CD14-positive monocyte (primary cell): ENCODE data around the gene ANO7. TPM values are rescaled to one million over a fixed set of nuclear protein-coding genes. Genes with fewer than 3 reads are reported as not detected.

Experiments used
- DNase-seq, 3 donors: peaks; one replicate each; pipeline ENCODE4 v3.0.0-alpha.2; 2011 to 2022
- H2AFZ ChIP-seq: 2 replicates; pipeline ENCODE4 v1.6.0; 2012; ENCODE audit warnings: mild to moderate bottlenecking, low read depth, low read length, inconsistent platforms; ENCODE audit not compliant: insufficient read depth, poor library complexity, severe bottlenecking
- H3K27ac ChIP-seq, 2 donors: 1 replicate in 1 of 2; 2 replicates in 1 of 2; pipeline ENCODE4 v1.5.1; 2012 to 2013; ENCODE audit warnings: low read length in 2 of 2, control low read depth in 1 of 2, inconsistent platforms in 1 of 2, low read depth in 1 of 2, mild to moderate bottlenecking in 1 of 2
- H3K27me3 ChIP-seq, 2 donors: one replicate each; pipeline versions ENCODE4 v1.6.0 to v1.6.1; 2011 to 2013; ENCODE audit warnings: low read length in 2 of 2; ENCODE audit not compliant: control insufficient read depth in 2 of 2, insufficient read depth in 2 of 2
- H3K36me3 ChIP-seq, 2 donors: replicated peaks in 1 of 2; 1 replicate in 1 of 2; 2 replicates in 1 of 2; pipeline versions ENCODE4 v1.5.1 to v1.6.1; 2012 to 2013; ENCODE audit warnings: low read length in 2 of 2, control low read depth in 1 of 2, inconsistent platforms in 1 of 2, mild to moderate bottlenecking in 1 of 2; ENCODE audit not compliant: insufficient read depth in 2 of 2, control insufficient read depth in 1 of 2
- H3K4me1 ChIP-seq, 2 donors: 1 replicate in 1 of 2; 2 replicates in 1 of 2; pipeline versions ENCODE4 v1.5.1 to v1.6.1; 2012 to 2013; ENCODE audit warnings: low read length in 2 of 2, control low read depth in 1 of 2, inconsistent platforms in 1 of 2, mild to moderate bottlenecking in 1 of 2, moderate library complexity in 1 of 2; ENCODE audit not compliant: insufficient read depth in 2 of 2, control insufficient read depth in 1 of 2
- H3K4me2 ChIP-seq: replicated peaks from 2 replicates; pipeline ENCODE3; 2012; ENCODE audit warnings: low read length, moderate library complexity, mild to moderate bottlenecking; ENCODE audit not compliant: poor library complexity, severe bottlenecking; ENCODE audit errors: extremely low read depth
- H3K4me3 ChIP-seq, 3 experiments: fragments of 200-600 bp in 1 of 3; sonication (generic) in 1 of 3; replicated peaks in 1 of 3; 1 replicate in 2 of 3; 2 replicates in 1 of 3; pipeline ENCODE4 v1.5.1; 2011 to 2013; ENCODE audit warnings: low read length in 3 of 3, mild to moderate bottlenecking in 3 of 3, control low read depth in 2 of 3, low read depth in 2 of 3, inconsistent platforms in 1 of 3, moderate library complexity in 1 of 3
- H3K79me2 ChIP-seq: 2 replicates; pipeline ENCODE4 v1.6.0; 2012; ENCODE audit warnings: mild to moderate bottlenecking, control low read depth, inconsistent platforms, low read length, moderate library complexity; ENCODE audit not compliant: insufficient read depth
- H3K9ac ChIP-seq: 2 replicates; pipeline ENCODE4 v1.6.0; 2017; ENCODE audit warnings: low read length, mild to moderate bottlenecking; ENCODE audit not compliant: insufficient read depth, poor library complexity, severe bottlenecking
- H3K9me3 ChIP-seq, 2 donors: replicated peaks in 1 of 2; 1 replicate in 1 of 2; 2 replicates in 1 of 2; pipeline versions ENCODE4 v1.5.1 to v1.6.1; 2012 to 2013; ENCODE audit warnings: low read length in 2 of 2, control low read depth in 1 of 2; ENCODE audit not compliant: control insufficient read depth in 1 of 2, insufficient read depth in 1 of 2
- H4K20me1 ChIP-seq: 2 replicates; pipeline ENCODE4 v1.6.0; 2012; ENCODE audit warnings: mild to moderate bottlenecking, low read length, control low read depth, moderate library complexity; ENCODE audit not compliant: insufficient read depth
- H3K27ac Mint-ChIP-seq, 7 donors: one replicate each; pipeline ENCODE4 v1.8.0; 2020; ENCODE audit warnings: mild to moderate bottlenecking in 7 of 7, mixed read lengths in 7 of 7, moderate library complexity in 6 of 7, inconsistent platforms in 2 of 7
- H3K27me3 Mint-ChIP-seq, 3 donors: one replicate each; pipeline ENCODE4 v1.8.0; 2021 to 2022; ENCODE audit warnings: low read depth in 3 of 3, mild to moderate bottlenecking in 3 of 3, mixed read lengths in 3 of 3, moderate library complexity in 3 of 3, inconsistent platforms in 1 of 3
- H3K36me3 Mint-ChIP-seq, 2 donors: one replicate each; pipeline ENCODE4 v1.8.0; 2020; ENCODE audit warnings: mixed read lengths in 2 of 2, inconsistent platforms in 1 of 2, mild to moderate bottlenecking in 1 of 2
- H3K4me1 Mint-ChIP-seq: one replicate; pipeline ENCODE4 v1.8.0; 2020; ENCODE audit warnings: mild to moderate bottlenecking, mixed read lengths
- H3K4me3 Mint-ChIP-seq, 2 donors: one replicate each; pipeline ENCODE4 v1.8.0; 2020; ENCODE audit warnings: mild to moderate bottlenecking in 2 of 2, mixed read lengths in 2 of 2, moderate library complexity in 1 of 2
- H3K9me3 Mint-ChIP-seq, 7 donors: one replicate each; pipeline ENCODE4 v1.8.0; 2020 to 2022; ENCODE audit warnings: mixed read lengths in 7 of 7, mild to moderate bottlenecking in 6 of 7, moderate library complexity in 6 of 7, inconsistent platforms in 2 of 7
- CTCF ChIP-seq: fragments of 200-600 bp; IDR thresholded peaks from one replicate; pipeline ENCODE4 v1.8.0; 2022; ENCODE audit warnings: antibody characterized with exemption, mild to moderate bottlenecking
- WGBS: methylation state at CpG from one replicate; pipeline ENCODE4 v1.1.5; 2013; ENCODE audit warnings: missing lambda C conversion rate; ENCODE audit not compliant: insufficient coverage; 5-methylcytosine and 5-hydroxymethylcytosine counted together
- intact Hi-C, 2 donors: fragments of 100-400 bp; cut with micrococcal nuclease; formaldehyde crosslinking; loops; one replicate each; pipeline versions ENCODE4 v1.15.0 to v1.15.1; 2023
- polyA plus RNA-seq, 3 donors: library from polyadenylated mRNA; depleted of rRNA in 1 of 3; unstranded in 2 of 3; stranded (reverse) in 1 of 3; fragments of 300-500 nt in 2 of 3; fragments of >200 nt in 1 of 3; fragmentation: Illumina TruSeq in 2 of 3; gene quantifications; 1 replicate in 2 of 3; 2 replicates in 1 of 3; pipeline ENCODE4 v1.2.3, GENCODE V29; 2012 to 2021

ANO7 gene
- polyA plus RNA-seq, 3 donors = 0.03 TPM; not detected in 2

GRCh38 chr2:241184901-241185300 is 3.6 kb upstream of the ANO7 start:
- H3K79me2 ChIP-seq = no peaks in the 10 kb centered on the region
- Mint-ChIP-seq H3K27ac (peak overlapping the region in 3 of 7 donors; percentile 4 to 68 (median 64)), H3K9me3 (peaks cover 0 to 1% (median 0%) of the 10 kb centered on the region in 7 donors), H3K27me3 (peaks cover 0 to 2% (median 0%) of the 10 kb centered on the region in 3 donors), H3K4me1 (no peaks in the 10 kb centered on the region), H3K4me3 (no peak overlapping the region), H3K36me3 (peaks cover 28 to 36% of the 10 kb centered on the region in 2 donors)
- TF ChIP-seq CTCF = no peak
- no peaks in the 10 kb centered on the region for H3K27me3 ChIP-seq
- DNase-seq = no peak
- no peak overlapping the region for H3K9ac ChIP-seq
- 77% methylated on average over 5 of the region's 9 CpGs for WGBS
- H3K4me2 ChIP-seq = no peak overlapping the region
- H2AFZ ChIP-seq = no peak overlapping the region
- no peaks in the 10 kb centered on the region for H4K20me1 ChIP-seq
- peaks cover 10 to 34% of the 10 kb centered on the region in 2 donors for H3K36me3 ChIP-seq
- H3K27ac ChIP-seq = no peak overlapping the region
- intact Hi-C loops = no loop called here
- H3K9me3 ChIP-seq = no peaks in the 10 kb centered on the region
- H3K4me1 ChIP-seq = no peaks in the 10 kb centered on the region
- H3K4me3 ChIP-seq = no peak overlapping the region

DNA sequence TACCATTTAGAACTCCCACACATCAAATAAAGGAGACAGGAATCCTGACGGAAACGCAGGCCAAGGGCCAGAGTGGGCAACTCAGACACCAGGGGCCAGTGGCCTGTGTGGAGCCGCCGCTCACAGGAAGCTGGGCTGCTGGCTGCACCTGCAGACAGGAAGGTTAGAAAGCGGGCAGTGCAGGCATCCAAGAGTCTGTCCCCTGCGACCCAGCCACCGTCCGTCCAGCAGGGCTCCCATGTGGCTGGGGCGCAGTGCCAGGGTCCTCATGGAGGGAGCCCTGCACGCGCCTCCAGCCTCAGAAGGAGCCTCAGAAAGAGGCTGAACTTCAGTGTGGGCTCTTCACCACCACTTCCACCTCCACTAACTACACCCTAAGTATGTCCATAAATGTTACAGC is 2.5 kb upstream of the ANO7 start:
- Mint-ChIP-seq H3K27ac (no peak overlapping the region), H3K9me3 (peaks cover 0 to 1% (median 0%) of the 10 kb centered on the region in 7 donors), H3K27me3 (peaks cover 0 to 2% (median 0%) of the 10 kb centered on the region in 3 donors), H3K36me3 (peaks cover 20 to 28% of the 10 kb centered on the region in 2 donors), H3K4me1 (no peaks in the 10 kb centered on the region), H3K4me3 (no peak overlapping the region)
- Histone ChIP-seq H3K4me3 (no peak overlapping the region), H3K4me2 (no peak overlapping the region), H2AFZ (no peak overlapping the region), H3K4me1 (no peaks in the 10 kb centered on the region), H3K27me3 (no peaks in the 10 kb centered on the region), H3K36me3 (peaks cover 7 to 25% of the 10 kb centered on the region in 2 donors), H3K9me3 (no peaks in the 10 kb centered on the region), H3K9ac (no peak overlapping the region), H4K20me1 (no peaks in the 10 kb centered on the region), H3K79me2 (no peaks in the 10 kb centered on the region), H3K27ac (no peak overlapping the region)
- DNase-seq = no peak
- intact Hi-C loops = no loop called here
- no peak for TF ChIP-seq CTCF
- WGBS = 91% methylated on average over 11 of the region's 11 CpGs
